Large intestine (tissue), 3 donors: ENCODE results near the gene PICALM. TPM values are rescaled to one million over a fixed set of nuclear protein-coding genes. Genes with fewer than 3 reads are reported as not detected.
A peak's percentile ranks its signal among the peaks of the same experiment; 100 is the strongest.

Source experiments
- DNase-seq, 2 donors: peaks; one replicate each; pipeline versions ENCODE4 v3.0.0 to v3.0.0-alpha.2; 2013
- H3K27ac ChIP-seq: one replicate; pipeline ENCODE4 v1.5.1; 2013; ENCODE audit warnings: low read length
- H3K27me3 ChIP-seq: 2 replicates; pipeline ENCODE4 v1.6.1; 2013; ENCODE audit warnings: low read length; ENCODE audit not compliant: control insufficient read depth, insufficient read depth
- H3K36me3 ChIP-seq: 2 replicates; pipeline ENCODE4 v1.6.1; 2013; ENCODE audit warnings: low read length; ENCODE audit not compliant: control insufficient read depth, insufficient read depth
- H3K4me1 ChIP-seq: one replicate; pipeline ENCODE4 v1.6.1; 2013; ENCODE audit warnings: low read length; ENCODE audit not compliant: control insufficient read depth, insufficient read depth
- H3K4me3 ChIP-seq: one replicate; pipeline ENCODE4 v1.5.1; 2013; ENCODE audit warnings: low read length
- H3K9me3 ChIP-seq: one replicate; pipeline ENCODE4 v1.6.1; 2013; ENCODE audit warnings: mild to moderate bottlenecking, low read depth, low read length, moderate library complexity; ENCODE audit not compliant: control insufficient read depth
- WGBS: methylation state at CpG from one replicate; pipeline ENCODE4 v1.1.5; 2013; ENCODE audit warnings: low lambda C conversion rate; ENCODE audit not compliant: insufficient coverage; 5-methylcytosine and 5-hydroxymethylcytosine counted together
- polyA plus RNA-seq: library from polyadenylated mRNA; unstranded; fragments of 120-200 nt; gene quantifications from one replicate; pipeline ENCODE4 v1.2.1, GENCODE V29; 2013

PICALM gene
- polyA plus RNA-seq, 1 donor, result 177 TPM

DNA sequence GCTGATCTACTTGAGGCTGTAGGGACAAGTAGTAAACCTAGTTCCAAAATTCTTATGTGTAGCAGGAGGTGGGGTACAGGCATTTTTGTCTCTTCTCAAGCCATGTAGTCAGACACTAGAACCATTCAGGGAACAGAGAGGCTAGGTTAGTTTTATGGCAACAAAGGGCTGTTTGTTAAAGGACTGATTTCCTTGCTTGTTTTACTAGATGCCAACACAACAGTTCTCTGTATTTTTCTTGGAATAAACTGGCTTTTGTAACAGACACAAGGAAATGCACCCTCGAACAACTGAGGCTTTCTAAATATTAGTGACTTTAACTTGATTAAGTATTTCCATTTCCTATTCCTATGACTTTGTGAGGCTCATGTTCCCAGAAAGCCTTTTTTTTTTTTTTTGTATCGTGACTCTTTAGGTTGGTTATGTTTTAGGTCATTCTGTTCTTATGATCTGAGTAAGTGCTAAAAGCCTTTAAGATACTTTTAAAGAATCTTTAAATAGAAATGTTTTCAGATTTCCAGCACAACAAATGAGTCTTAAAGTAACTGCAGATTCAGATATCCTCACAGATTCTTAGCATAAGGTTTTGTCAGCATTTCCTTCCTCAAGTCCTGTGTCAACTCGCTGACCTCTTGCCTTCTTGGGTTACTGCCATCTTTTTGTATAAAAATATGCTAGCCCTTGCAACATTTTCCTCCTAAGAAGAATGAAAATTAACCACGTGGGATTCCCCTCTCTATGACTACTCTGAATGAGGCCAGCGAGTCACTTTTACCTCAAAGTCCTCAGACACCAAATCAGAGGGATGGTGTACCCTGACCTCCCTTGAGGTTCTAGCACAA lies 121.2 kb downstream of the PICALM start:
- Histone ChIP-seq H3K4me3 (no peak overlapping the region), H3K36me3 (no peaks in the 10 kb centered on the region), H3K27me3 (no peaks in the 10 kb centered on the region), H3K9me3 (no peaks in the 10 kb centered on the region), H3K4me1 (no peaks in the 10 kb centered on the region), H3K27ac (no peak overlapping the region)
- no peak for DNase-seq
- WGBS, result 80% methylated on average over 2 of the region's 5 CpGs

DNA sequence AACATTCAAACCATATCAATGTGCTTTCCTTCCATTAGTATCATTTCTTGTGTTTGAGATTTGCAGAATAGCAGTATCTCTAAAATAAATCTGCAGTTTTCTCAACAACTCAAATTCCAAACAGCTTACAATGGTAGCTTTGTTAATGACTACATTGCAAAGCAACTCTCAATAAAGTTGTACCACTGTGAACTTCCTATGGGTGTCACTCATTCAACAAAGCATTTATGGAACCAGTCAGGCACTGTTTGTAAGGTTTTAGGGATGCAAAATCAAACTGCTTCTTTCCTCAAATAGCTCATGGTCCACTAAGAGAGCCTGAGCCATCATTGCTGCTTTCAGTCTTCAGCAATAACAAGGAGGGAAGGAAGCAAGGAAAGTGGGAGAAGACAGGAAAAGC lies 122.7 kb downstream of the PICALM start:
- no peak for DNase-seq
- H3K4me1 ChIP-seq, result no peaks in the 10 kb centered on the region
- no peaks in the 10 kb centered on the region for H3K27me3 ChIP-seq
- H3K36me3 ChIP-seq, result no peaks in the 10 kb centered on the region
- no peak overlapping the region for H3K4me3 ChIP-seq
- H3K27ac ChIP-seq, result no peak overlapping the region
- no peaks in the 10 kb centered on the region for H3K9me3 ChIP-seq

GRCh38 chr11:85945788-85946187 lies 123.1 kb downstream of the PICALM start:
- no peak overlapping the region for H3K27ac ChIP-seq
- no peaks in the 10 kb centered on the region for H3K4me1 ChIP-seq
- DNase-seq, result no peak
- H3K4me3 ChIP-seq, result no peak overlapping the region
- H3K36me3 ChIP-seq, result no peaks in the 10 kb centered on the region
- H3K27me3 ChIP-seq, result no peaks in the 10 kb centered on the region
- no peaks in the 10 kb centered on the region for H3K9me3 ChIP-seq

DNA sequence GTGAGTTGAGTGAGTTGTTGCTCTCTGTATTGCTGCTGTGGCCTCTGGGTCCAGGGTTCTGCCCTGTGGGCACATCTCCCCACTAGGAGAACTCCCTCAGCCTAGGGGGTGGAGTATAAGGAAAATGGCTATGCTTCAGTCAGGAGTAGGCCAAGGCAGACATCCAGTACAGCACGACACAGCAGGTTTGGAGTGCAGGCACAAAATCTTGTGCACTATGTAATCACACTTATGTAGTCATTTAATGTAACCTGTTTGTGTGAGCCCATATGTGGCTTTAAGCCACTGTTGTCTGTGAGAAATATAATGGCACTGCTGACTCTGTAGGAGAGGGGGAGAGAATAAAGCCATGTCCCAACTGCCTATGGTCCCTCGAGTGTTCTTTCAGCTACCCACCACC lies 123.6 kb downstream of the PICALM start:
- Histone ChIP-seq H3K27me3 (no peaks in the 10 kb centered on the region), H3K36me3 (no peaks in the 10 kb centered on the region), H3K9me3 (no peaks in the 10 kb centered on the region), H3K4me3 (no peak overlapping the region), H3K4me1 (no peaks in the 10 kb centered on the region), H3K27ac (no peak overlapping the region)
- whole genome bisulfite sequencing, result no CpG with 5 or more reads among the region's 2 CpGs
- DNase-seq, result no peak

DNA sequence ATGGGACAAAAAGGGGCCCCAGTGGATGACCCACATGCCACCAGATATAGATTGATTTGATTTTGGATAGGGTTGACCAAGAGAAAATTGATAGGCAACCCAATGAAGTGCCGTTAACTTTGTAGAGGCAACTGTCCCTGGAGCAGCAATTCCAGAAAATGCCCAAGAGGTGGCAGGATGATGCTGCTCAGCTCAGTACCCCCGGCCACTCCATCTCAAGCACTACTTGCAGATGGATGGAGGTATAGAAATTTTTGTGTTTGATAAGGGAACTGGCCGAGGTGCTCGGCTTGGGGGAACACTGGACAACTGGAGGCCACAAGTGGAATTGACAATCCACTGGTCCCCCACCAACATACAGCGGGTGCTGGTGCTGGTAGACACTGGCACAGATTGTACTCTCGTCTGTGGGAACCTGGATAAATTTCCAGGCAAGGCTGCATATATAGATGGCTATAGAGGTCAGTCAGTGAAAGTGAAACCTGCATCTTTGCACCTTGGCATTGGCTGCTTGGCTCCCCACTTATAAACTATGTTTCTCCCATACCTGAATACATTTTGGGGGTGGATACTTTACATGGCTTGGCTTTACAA lies 127.4 kb downstream of the PICALM start:
- no peak overlapping the region for H3K4me3 ChIP-seq
- H3K36me3 ChIP-seq, result no peaks in the 10 kb centered on the region
- no peaks in the 10 kb centered on the region for H3K9me3 ChIP-seq
- DNase-seq, result peak in 1 of 2 donors; percentile 15
- no peaks in the 10 kb centered on the region for H3K27me3 ChIP-seq
- no peaks in the 10 kb centered on the region for H3K4me1 ChIP-seq
- no CpG with 5 or more reads among the region's 6 CpGs for WGBS
- no peak overlapping the region for H3K27ac ChIP-seq

GRCh38 chr11:85939099-85940015 lies 129.5 kb downstream of the PICALM start:
- peak in 1 of 2 donors; percentile 31 for DNase-seq
- no peaks in the 10 kb centered on the region for H3K27me3 ChIP-seq
- no CpG with 5 or more reads among the region's 4 CpGs for WGBS

GRCh38 chr11:85937835-85938234 lies 131.0 kb downstream of the PICALM start:
- no CpG with 5 or more reads among the region's 1 CpG for WGBS
- Histone ChIP-seq H3K27me3 (no peaks in the 10 kb centered on the region), H3K9me3 (peaks cover 7% of the 10 kb centered on the region), H3K36me3 (no peaks in the 10 kb centered on the region), H3K4me3 (no peak overlapping the region), H3K4me1 (no peaks in the 10 kb centered on the region), H3K27ac (no peak overlapping the region)
- no peak for DNase-seq

More at GRCh38 chr11:85939099-85940015, 129.5 kb downstream of the PICALM start:
- Histone ChIP-seq H3K4me3 (no peak overlapping the region), H3K9me3 (peaks cover 7% of the 10 kb centered on the region), H3K4me1 (no peaks in the 10 kb centered on the region), H3K27ac (no peak overlapping the region), H3K36me3 (no peaks in the 10 kb centered on the region)

- Histone ChIP-seq H3K4me3 (no peak overlapping the region), H3K27ac (no peak overlapping the region), H3K27me3 (no peaks in the 10 kb centered on the region), H3K9me3 (peaks cover 7% of the 10 kb centered on the region), H3K36me3 (no peaks in the 10 kb centered on the region), H3K4me1 (peaks cover 4% of the 10 kb centered on the region)
- no CpG with 5 or more reads among the region's 10 CpGs for WGBS
- no peak for DNase-seq
Measured at GRCh38 chr11:85935751-85936150, 133.1 kb downstream of the PICALM start.

DNA sequence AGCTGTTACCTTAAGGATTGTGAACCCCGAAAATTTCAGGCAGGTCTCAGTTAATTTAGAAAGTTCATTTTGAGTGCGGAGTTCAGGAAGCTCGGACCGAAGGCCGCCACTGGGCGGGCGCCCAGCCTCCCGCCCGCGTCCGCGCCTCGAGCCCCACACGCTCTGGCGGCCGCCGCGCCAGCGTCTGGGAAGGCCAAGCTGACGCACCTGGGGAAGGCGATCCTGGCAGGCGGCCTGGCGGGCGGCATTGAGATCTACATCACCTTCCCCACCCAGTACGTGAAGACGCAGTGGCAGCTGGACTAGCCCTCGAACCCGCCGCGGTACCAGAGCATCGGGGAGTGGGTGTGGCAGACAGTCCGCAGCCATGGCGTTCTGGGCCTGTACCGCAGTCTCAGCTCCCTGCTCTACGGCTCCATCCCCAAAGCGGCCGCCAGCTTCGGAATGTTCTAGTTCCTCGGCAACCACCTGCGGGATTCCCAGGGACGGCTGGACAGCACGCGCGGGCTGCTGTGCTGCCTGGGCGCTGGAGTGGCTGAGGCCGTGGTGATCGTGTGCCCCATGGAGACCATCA lies 134.2 kb downstream of the PICALM start:
- H3K4me3 ChIP-seq, result no peak overlapping the region
- no peaks in the 10 kb centered on the region for H3K27me3 ChIP-seq
- H3K36me3 ChIP-seq, result no peaks in the 10 kb centered on the region
- peaks cover 7% of the 10 kb centered on the region for H3K9me3 ChIP-seq
- peaks cover 4% of the 10 kb centered on the region for H3K4me1 ChIP-seq
- no CpG with 5 or more reads among the region's 47 CpGs for WGBS
- no peak for DNase-seq
- no peak overlapping the region for H3K27ac ChIP-seq

- WGBS, result no CpG with 5 or more reads among the region's 11 CpGs
- no peaks in the 10 kb centered on the region for H3K36me3 ChIP-seq
- H3K27ac ChIP-seq, result no peak overlapping the region
- H3K4me3 ChIP-seq, result no peak overlapping the region
- peak; percentile 32 to 53 for DNase-seq
- peaks cover 7% of the 10 kb centered on the region for H3K9me3 ChIP-seq
- H3K4me1 ChIP-seq, result peaks cover 4% of the 10 kb centered on the region
- no peaks in the 10 kb centered on the region for H3K27me3 ChIP-seq
Measured at GRCh38 chr11:85930879-85931366, 138.0 kb downstream of the PICALM start.
